Measurements from ENCODE around the gene CD22.
"Not testable (repeated sequence)": the region's sequence is repeated elsewhere in the genome, so short reads cannot be mapped to it uniquely, and the experiment has no call there.

Gene CD22

GRCh38 chr19:35362261-35363000 is 33.4 kb downstream of the CD22 start:
- DNase-seq = no peak

- DNase-seq = no peak
Observed at GRCh38 chr19:35363001-35363590, 34.1 kb downstream of the CD22 start.

- no peak for DNase-seq
Observed at GRCh38 chr19:35363711-35364425, 34.9 kb downstream of the CD22 start.

- no peak for DNase-seq
Observed at GRCh38 chr19:35365303-35365702, 36.3 kb downstream of the CD22 start.

- no peak for DNase-seq
Observed at GRCh38 chr19:35368378-35368777, 39.4 kb downstream of the CD22 start.

GRCh38 chr19:35369522-35369921 is 40.5 kb downstream of the CD22 start:
- DNase-seq = no peak

- no peak for DNase-seq
Observed at GRCh38 chr19:35370722-35371121, 41.7 kb downstream of the CD22 start, which contains the start of gene GPR42. GPR42 (plus strand) TSS chr19:35371068; CDS start chr19:35371360, 292 bp downstream.

GRCh38 chr19:35373492-35373891 is 44.5 kb downstream of the CD22 start:
- DNase-seq = no peak

- DNase-seq = not testable (repeated sequence)
Observed at GRCh38 chr19:35374031-35374430, 45.0 kb downstream of the CD22 start.

- no peak for DNase-seq
Observed at GRCh38 chr19:35375505-35376307, 46.7 kb downstream of the CD22 start.

- no peak for DNase-seq
Observed at GRCh38 chr19:35377656-35378055, 48.7 kb downstream of the CD22 start.

- no peak for DNase-seq
Observed at GRCh38 chr19:35378356-35378755, 49.4 kb downstream of the CD22 start.

GRCh38 chr19:35379545-35379944 is 50.6 kb downstream of the CD22 start:
- DNase-seq = not testable (repeated sequence)

- no peak for DNase-seq
Observed at GRCh38 chr19:35379992-35380391, 51.0 kb downstream of the CD22 start.

GRCh38 chr19:35380450-35381124 is 51.6 kb downstream of the CD22 start:
- DNase-seq = no peak

- DNase-seq = no peak
Observed at GRCh38 chr19:35381318-35381717, 52.3 kb downstream of the CD22 start.

- no peak for DNase-seq
Observed at GRCh38 chr19:35381926-35382325, 52.9 kb downstream of the CD22 start.

- no peak for DNase-seq
Observed at GRCh38 chr19:35383536-35383935, 54.5 kb downstream of the CD22 start.

- DNase-seq = no peak
Observed at GRCh38 chr19:35388277-35389054, 59.5 kb downstream of the CD22 start.

- DNase-seq = no peak
Observed at GRCh38 chr19:35389192-35389861, 60.3 kb downstream of the CD22 start.

All from stimulated activated CD4-positive, alpha-beta T cell treated with anti-CD3 and anti-CD28 coated beads, Interleukin-4, amount 100 ng/mL, for 4 hours (primary cell).